Transverse colon (tissue), 4 donors: ENCODE data around the gene SF3A1. TPM values are rescaled to one million over a fixed set of nuclear protein-coding genes. Genes with fewer than 3 reads are reported as not detected.

ENCODE experiments used
- DNase-seq: peaks from one replicate; pipeline ENCODE4 v3.0.0-alpha.2; 2019
- H3K27ac ChIP-seq, 4 donors: fragments of 200-600 bp; sonication (generic); 2 replicates each; pipeline ENCODE4 v1.5.1; 2016 to 2018; ENCODE audit warnings: inconsistent platforms in 4 of 4
- H3K27me3 ChIP-seq: fragments of 200-600 bp; sonication (generic); 2 replicates; pipeline ENCODE4 v1.5.1; 2017; ENCODE audit warnings: inconsistent platforms
- H3K36me3 ChIP-seq, 4 donors: fragments of 200-600 bp; sonication (generic); 2 replicates each; pipeline ENCODE4 v1.5.1; 2017 to 2019; ENCODE audit warnings: inconsistent platforms in 4 of 4
- H3K4me1 ChIP-seq, 4 donors: fragments of 200-600 bp; sonication (generic); 2 replicates each; pipeline ENCODE4 v1.5.1; 2017 to 2020; ENCODE audit warnings: inconsistent platforms in 4 of 4
- H3K4me3 ChIP-seq, 4 donors: fragments of 200-600 bp; sonication (generic); 1 replicate in 1 of 4; 2 replicates in 3 of 4; pipeline versions ENCODE4 v1.5.1 to v1.6.1; 2017 to 2019; ENCODE audit warnings: inconsistent platforms in 4 of 4
- H3K9me3 ChIP-seq, 2 donors: fragments of 200-600 bp; sonication (generic); 2 replicates each; pipeline ENCODE4 v1.5.1; 2017 to 2019; ENCODE audit warnings: inconsistent platforms in 2 of 2
- CTCF ChIP-seq, 5 experiments: fragments of 200-600 bp in 3 of 5; fragments of 450-650 bp in 2 of 5; sonication (generic) in 3 of 5; IDR thresholded peaks; 1 replicate in 2 of 5; 2 replicates in 3 of 5; pipeline ENCODE4 v1.5.1; 2016 to 2017; ENCODE audit warnings: antibody characterized with exemption in 5 of 5, inconsistent platforms in 3 of 5, mild to moderate bottlenecking in 2 of 5, moderate library complexity in 1 of 5
- EP300 ChIP-seq: sonication (generic); formaldehyde crosslinking; IDR thresholded peaks from one replicate; pipeline ENCODE4 v1.6.1; 2017; ENCODE audit warnings: antibody characterized with exemption, low read depth
- POLR2A ChIP-seq: fragments of 450-650 bp; IDR thresholded peaks from one replicate; pipeline ENCODE4 v1.6.1; 2016; ENCODE audit warnings: antibody characterized with exemption, mild to moderate bottlenecking, moderate library complexity
- POLR2AphosphoS5 ChIP-seq, 3 donors: sonication (generic); formaldehyde crosslinking; IDR thresholded peaks; one replicate each; pipeline ENCODE4 v1.6.1; 2016; ENCODE audit warnings: antibody characterized with exemption in 3 of 3
- WGBS, 2 donors: methylation state at CpG; one replicate each; pipeline ENCODE4 v1.1.5; 2018; ENCODE audit warnings: low coverage in 1 of 2; 5-methylcytosine and 5-hydroxymethylcytosine counted together
- in situ Hi-C, 4 donors: fragments of 200-750 bp; cut with MboI; loops; one replicate each; pipeline versions ENCODE4 v1.15.0 to v1.15.1; 2017; ENCODE audit warnings: low sequenced_read_pairs in 3 of 4, low pct_ligation_motif_present in 1 of 4, low pct_unique_long_range_greater_than_20kb in 1 of 4
- intact Hi-C: fragments of 100-400 bp; cut with DNase I; formaldehyde crosslinking; loops from one replicate; pipeline ENCODE4 v1.15.1; 2023; ENCODE audit warnings: low total_unique reads
- total RNA-seq, 4 donors: library from RNA; depleted of rRNA; stranded (reverse); fragments of >200 nt; gene quantifications; one replicate each; pipeline ENCODE4 v1.1.0, GENCODE V29; 2016

SF3A1 gene
- total RNA-seq, 4 donors from 2014 or later: 73.2 to 664 (median 99.3) TPM

GRCh38 chr22:30302810-30303138, 53.9 kb downstream of the SF3A1 start:
- Histone ChIP-seq H3K36me3 (peaks cover 0 to 7% (median under 1%) of the 10 kb centered on the region in 4 donors), H3K4me3 (no peak overlapping the region), H3K4me1 (peaks cover 52 to 82% (median 74%) of the 10 kb centered on the region in 4 donors), H3K9me3 (no peaks in the 10 kb centered on the region), H3K27ac (peak overlapping the region; percentile 84 to 90 (median 88)), H3K27me3 (no peaks in the 10 kb centered on the region)
- in situ Hi-C loops: no loop called here
- no peak for TF ChIP-seq POLR2A
- no peak for TF ChIP-seq EP300
- no peak for TF ChIP-seq POLR2AphosphoS5 (IDR thresholded peaks at IDR 0.05)
- no peak for TF ChIP-seq CTCF (IDR thresholded peaks at IDR 0.05)
- intact Hi-C loops: no loop called here
- no peak for DNase-seq
- 64% methylated on average over 5 of the region's 5 CpGs; no CpG with 5 or more reads in 1 of the 2 donors for WGBS, 2 donors

GRCh38 chr22:30301995-30302809, 54.5 kb downstream of the SF3A1 start:
- intact Hi-C loops (no loop called here), in situ Hi-C loops (no loop called here)
- WGBS, 2 donors: 37% methylated on average over 9 of the region's 9 CpGs; no CpG with 5 or more reads in 1 of the 2 donors
- H3K27me3 ChIP-seq: no peaks in the 10 kb centered on the region
- H3K27ac ChIP-seq: peak overlapping the region; percentile 84 to 90 (median 88)
- H3K36me3 ChIP-seq: peaks cover 0 to 7% (median 2%) of the 10 kb centered on the region in 4 donors
- H3K4me3 ChIP-seq: no peak overlapping the region
- peaks cover 52 to 79% (median 71%) of the 10 kb centered on the region in 4 donors for H3K4me1 ChIP-seq
- H3K9me3 ChIP-seq: no peaks in the 10 kb centered on the region
- TF ChIP-seq EP300 (no peak), POLR2AphosphoS5 (IDR thresholded peaks at IDR 0.05) (peak in 1 of 3 donors; percentile 31)
- DNase-seq: peak; percentile 70

GRCh38 chr22:30299322-30299721, 57.4 kb downstream of the SF3A1 start:
- peaks cover 27 to 50% (median 43%) of the 10 kb centered on the region in 4 donors for H3K4me1 ChIP-seq
- intact Hi-C loops: no loop called here
- DNase-seq: no peak
- H3K4me3 ChIP-seq: no peak overlapping the region
- WGBS, 2 donors: 90 to 100% methylated on average over 1 to 13 of the region's 13 CpGs
- H3K27me3 ChIP-seq: no peaks in the 10 kb centered on the region
- H3K9me3 ChIP-seq: no peaks in the 10 kb centered on the region
- in situ Hi-C loops: loop anchor here in 1 of 4 donors (25.0 kb wide), 1 partner anchor 88 kb away; the partner anchor contains the start of genes RNF215 and SEC14L2
- H3K36me3 ChIP-seq: peaks cover 0 to 20% (median 9%) of the 10 kb centered on the region in 4 donors
- peak overlapping the region in 2 of 4 donors; percentile 27 to 72 for H3K27ac ChIP-seq
- no peak for TF ChIP-seq EP300
- TF ChIP-seq CTCF (IDR thresholded peaks at IDR 0.05): no peak
- no peak for TF ChIP-seq POLR2AphosphoS5 (IDR thresholded peaks at IDR 0.05)
- TF ChIP-seq POLR2A: no peak

- in situ Hi-C loops: loop anchor here in 1 of 4 donors (25.0 kb wide), 1 partner anchor 89 kb away; the partner anchor contains the start of genes RNF215 and SEC14L2
- H3K27ac ChIP-seq: peak overlapping the region; percentile 17 to 72 (median 32)
- H3K9me3 ChIP-seq: no peaks in the 10 kb centered on the region
- no peaks in the 10 kb centered on the region for H3K27me3 ChIP-seq
- 66% methylated on average over 9 of the region's 9 CpGs; no CpG with 5 or more reads in 1 of the 2 donors for WGBS, 2 donors
- TF ChIP-seq POLR2AphosphoS5 (IDR thresholded peaks at IDR 0.05) (peak in 2 of 3 donors; percentile 13 to 18), POLR2A (no peak), CTCF (IDR thresholded peaks at IDR 0.05) (peak in 3 of 5 experiments; percentile 5 to 29 (median 22)), EP300 (no peak)
- intact Hi-C loops: no loop called here
- no peak overlapping the region for H3K4me3 ChIP-seq
- H3K36me3 ChIP-seq: peaks cover 0 to 27% (median 17%) of the 10 kb centered on the region in 4 donors
- DNase-seq: peak; percentile 59
- H3K4me1 ChIP-seq: peaks cover 16 to 38% (median 31%) of the 10 kb centered on the region in 4 donors
Measured at GRCh38 chr22:30297991-30298701, 58.5 kb downstream of the SF3A1 start.
